ENCODE results near the gene HMGCLL1.

Gene HMGCLL1

GRCh38 chr6:55443238-55444134 lies 135.5 kb downstream of the HMGCLL1 start:
- no peak for DNase-seq (ENCODE audit: low read depth)

- no peak for DNase-seq (ENCODE audit: low read depth)
Measured at GRCh38 chr6:55438203-55438602, 140.8 kb downstream of the HMGCLL1 start.

- DNase-seq (ENCODE audit: low read depth) = no peak
Measured at GRCh38 chr6:55437141-55437540, 141.9 kb downstream of the HMGCLL1 start.

DNA sequence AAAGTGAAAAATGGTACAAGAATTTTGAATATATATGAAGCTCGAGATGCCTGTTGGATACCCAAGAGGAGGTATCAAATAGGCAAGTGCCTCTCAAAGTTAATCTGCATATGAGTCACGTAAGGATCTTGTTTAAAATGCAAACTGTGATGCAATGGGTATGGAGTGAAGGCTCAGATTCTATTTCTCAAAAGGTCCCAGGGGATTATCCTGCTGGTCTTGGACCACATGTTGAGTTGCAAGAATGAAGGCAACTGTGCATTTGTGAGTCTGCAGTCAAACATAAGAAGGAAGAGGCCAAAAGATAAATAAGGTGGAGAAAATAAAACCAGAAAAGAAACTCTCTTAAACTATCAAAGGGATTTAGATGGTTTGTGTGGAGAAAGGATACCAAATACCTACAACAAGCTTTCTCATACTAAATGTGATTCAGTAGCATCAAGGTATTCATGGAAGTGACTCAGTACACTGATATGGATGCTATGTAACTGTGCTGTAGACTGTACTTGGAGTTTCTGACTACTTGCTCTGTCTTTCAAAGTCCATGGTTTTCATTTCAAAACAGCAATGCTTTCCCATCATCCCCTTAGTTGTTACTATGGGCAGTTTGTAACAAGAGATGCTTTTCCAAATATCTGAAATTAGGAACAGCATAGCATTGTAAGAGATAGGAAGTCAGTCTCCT lies 145.4 kb downstream of the HMGCLL1 start:
- DNase-seq (ENCODE audit: low read depth) = no peak

DNA sequence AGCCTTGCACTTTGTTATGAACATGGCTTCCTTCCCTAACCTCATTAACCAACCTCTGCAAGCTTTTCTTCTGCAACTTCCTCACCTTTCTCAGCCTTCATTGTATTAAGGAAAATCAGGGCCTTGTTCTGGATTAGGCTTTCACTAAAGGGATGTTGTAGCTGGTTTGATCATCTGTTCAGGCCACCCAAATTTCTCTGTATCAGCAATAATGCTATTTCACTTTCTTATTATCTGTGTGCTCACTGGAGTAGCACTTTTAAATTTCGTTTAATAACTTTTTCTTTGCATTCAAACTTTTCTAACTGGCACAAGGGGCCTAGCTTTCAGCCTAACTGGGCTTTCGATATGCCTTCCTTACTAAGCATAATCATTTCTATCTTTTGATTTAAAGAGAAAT lies 155.1 kb downstream of the HMGCLL1 start:
- DNase-seq (ENCODE audit: low read depth) = no peak

GRCh38 chr6:55410674-55411073 lies 168.3 kb downstream of the HMGCLL1 start:
- no peak for DNase-seq (ENCODE audit: low read depth)

GRCh38 chr6:55405474-55406235 lies 173.3 kb downstream of the HMGCLL1 start:
- DNase-seq (ENCODE audit: low read depth) = no peak

- no peak for DNase-seq (ENCODE audit: low read depth)
Measured at GRCh38 chr6:55399351-55399750, 179.6 kb downstream of the HMGCLL1 start.

DNA sequence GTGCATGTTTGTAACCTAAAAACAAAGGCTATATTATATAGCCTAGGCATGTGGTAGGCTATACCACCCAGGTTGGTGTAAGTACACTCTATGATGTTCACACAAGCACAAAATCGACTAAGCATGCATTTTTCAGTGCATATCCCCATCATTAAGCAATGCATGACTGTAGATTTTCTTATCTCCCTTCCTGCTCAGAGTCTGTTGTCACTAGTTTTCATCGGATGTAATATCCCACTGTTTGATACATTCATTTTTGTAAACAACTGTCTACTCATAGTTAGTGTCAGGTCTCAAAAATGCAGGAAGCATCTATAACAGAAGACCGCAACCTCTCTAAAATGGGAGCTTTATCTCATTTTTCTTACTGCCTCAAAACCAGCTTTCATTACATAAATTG lies 181.0 kb downstream of the HMGCLL1 start:
- DNase-seq (ENCODE audit: low read depth) = no peak

DNA sequence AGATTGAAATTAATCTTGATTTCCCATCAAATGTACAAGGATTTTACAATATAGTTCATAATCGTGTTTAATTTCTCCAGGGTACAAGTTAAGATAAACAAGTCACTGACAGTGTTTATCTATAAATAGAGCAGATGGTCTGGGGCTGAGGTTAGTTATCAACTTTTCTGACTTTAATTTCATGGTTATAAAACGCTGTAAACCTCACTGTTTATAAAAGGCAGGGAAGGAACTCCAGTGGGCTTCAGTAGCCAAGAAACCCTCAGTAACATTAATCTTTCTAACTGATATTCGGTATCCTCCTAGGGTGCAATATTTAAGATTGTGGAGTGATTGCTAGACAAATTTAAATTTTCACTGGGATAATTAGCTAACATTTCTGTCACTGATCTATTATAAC lies 183.1 kb downstream of the HMGCLL1 start:
- DNase-seq (ENCODE audit: low read depth) = no peak

GRCh38 chr6:55388211-55388610 lies 190.8 kb downstream of the HMGCLL1 start:
- no peak for DNase-seq (ENCODE audit: low read depth)
